Right ventricle myocardium superior (tissue), 1 donor: ENCODE measurements around the gene DDX4. TPM values are rescaled to one million over a fixed set of nuclear protein-coding genes. Genes with fewer than 3 reads are reported as not detected.

ENCODE experiments used
- ATAC-seq: fragments of 200-7000 bp; cut with Tn5 transposase; one replicate; pipeline ENCODE4 v1.9.1; 2020; ENCODE audit warnings: mild to moderate bottlenecking; ENCODE audit not compliant: poor library complexity
- DNase-seq: peaks from one replicate; pipeline ENCODE4 v3.0.0-alpha.2; 2020
- intact Hi-C: fragments of 100-400 bp; cut with DNase I; formaldehyde crosslinking; loops from one replicate; pipeline ENCODE4 v1.11.2; 2022
- total RNA-seq: library from RNA; stranded (reverse); fragmentation: NEBNext Ultra II Directional; extraction: Animal tissue kit (Norgen Biotek cat#: 25700); gene quantifications from one replicate; pipeline ENCODE4 v1.2.1, GENCODE V29; 2021
- donor health status: DM: no; HTN: yes; CAD: no; lungs with severe emphysema.

Gene DDX4
- total RNA-seq, 1 donor from 2014 or later: not detected

DNA sequence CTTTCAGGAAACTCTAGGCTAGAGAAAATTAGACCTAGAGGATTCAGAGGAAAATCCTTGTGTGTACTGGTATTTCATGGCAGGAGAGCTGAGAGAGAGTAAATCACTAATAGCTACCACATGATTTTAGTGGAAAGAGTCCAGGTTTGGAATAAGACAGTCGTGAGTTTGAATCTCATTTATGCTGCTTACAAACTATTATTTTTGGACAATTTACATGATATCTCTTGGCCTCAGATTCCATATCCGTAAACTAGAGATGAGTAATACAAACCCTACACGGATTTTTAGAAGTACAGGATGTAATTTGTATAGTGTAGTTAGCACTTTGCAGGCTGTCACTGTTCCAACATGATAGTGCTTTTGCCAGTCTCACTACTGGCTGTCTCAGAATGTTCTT is 116.0 kb downstream of the DDX4 start:
- intact Hi-C loops: no loop called here
- DNase-seq (no peak), ATAC-seq (no peak)

DNA sequence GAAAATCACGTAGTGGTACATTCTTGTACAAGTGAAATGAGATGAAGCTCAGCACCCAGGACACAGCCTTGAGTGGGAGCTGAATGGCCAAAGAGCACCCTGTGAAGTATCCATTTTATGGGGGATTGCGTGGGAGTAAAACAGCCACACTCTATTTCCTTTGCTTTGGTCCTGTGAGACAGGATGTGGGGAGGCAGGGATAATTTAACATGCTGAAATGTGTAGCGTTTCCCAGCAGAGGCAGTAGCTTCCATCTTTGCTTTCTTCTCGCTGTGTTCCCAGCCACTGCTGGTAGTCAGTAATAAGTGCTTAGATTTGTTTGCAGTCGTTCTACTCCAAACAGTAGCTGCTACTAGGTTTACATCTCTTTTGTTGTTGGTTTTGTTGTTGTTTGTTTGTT is 117.6 kb downstream of the DDX4 start:
- no peak for DNase-seq
- intact Hi-C loops: no loop called here
- no peak for ATAC-seq

DNA sequence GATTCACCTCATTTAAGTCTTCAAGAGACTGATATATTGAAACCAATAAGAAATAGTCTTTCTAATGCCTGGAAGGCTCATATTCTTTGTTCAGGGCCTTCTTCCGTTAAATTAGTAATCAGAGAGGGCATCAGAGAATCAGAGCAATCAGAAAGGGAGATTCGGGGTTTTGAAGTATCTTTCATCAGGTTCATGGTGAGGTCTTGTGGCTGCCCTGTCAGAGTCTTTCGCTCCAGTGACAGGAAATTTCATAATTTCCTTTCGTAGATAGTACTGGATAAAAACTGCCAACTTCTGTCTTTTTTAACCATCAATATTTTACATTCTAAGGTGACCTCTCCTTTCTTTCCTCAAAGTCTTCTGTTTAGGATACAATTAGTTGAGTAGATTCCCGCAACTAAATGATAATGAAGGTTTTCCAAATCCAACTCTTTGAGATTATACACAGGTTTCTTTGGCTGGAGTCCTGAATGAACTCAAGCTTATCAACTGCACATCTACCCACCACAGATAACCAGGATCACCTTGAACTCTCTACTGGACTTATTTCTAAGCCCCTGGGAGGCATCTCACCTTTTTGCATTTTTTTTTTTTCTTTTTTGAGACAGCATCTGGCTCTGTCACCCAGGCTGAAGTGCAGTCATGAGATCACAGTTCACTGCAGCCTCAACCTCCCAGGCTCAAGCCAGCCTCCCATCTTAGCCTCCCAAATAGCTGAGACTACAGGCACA is 118.8 kb downstream of the DDX4 start:
- intact Hi-C loops: no loop called here
- no peak for DNase-seq
- no peak for ATAC-seq

DNA sequence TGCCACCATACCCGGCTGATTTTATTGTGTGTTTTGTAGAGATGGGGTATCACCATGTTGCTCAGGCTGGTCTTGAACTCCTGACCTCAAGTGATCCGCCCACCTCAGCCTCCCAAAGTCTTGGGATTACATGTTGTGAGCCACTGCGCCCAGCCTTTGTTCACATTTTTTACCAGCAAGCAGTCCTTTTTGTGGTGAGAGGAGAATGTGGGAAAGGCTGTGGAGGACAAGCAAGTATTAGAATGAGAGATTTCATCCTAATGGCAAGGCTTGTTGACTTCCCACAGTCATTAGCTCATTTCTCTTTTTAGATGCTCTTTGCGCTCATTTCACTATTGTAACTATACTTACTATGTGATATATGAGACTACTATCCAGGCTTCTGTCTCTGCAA is 119.4 kb downstream of the DDX4 start:
- intact Hi-C loops: no loop called here
- ATAC-seq: no peak
- no peak for DNase-seq

DNA sequence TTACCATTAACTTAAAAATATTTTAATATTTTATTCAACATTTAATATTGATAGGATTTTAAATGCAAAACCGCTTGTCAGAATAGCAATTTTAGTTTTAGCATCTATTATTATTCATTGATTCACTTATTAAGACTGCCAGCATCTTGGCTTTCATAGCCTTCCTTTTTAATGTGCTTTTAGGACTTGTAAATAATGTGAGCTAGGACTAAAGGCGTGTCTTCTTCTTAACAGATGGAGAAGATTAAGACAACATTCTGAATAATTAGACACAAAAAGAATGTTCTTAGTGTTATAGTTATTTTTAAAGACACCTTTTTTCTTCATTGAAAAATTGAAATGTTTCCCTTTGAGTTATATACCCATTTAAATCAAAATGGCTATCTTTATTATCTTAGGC is 120.2 kb downstream of the DDX4 start:
- intact Hi-C loops: no loop called here
- ATAC-seq (no peak), DNase-seq (no peak)

- ATAC-seq: no peak
These were observed 122.4 kb downstream of the DDX4 start for GRCh38 chr5:55860288-55860687.

GRCh38 chr5:55860709-55861108 is 122.8 kb downstream of the DDX4 start:
- no peak for DNase-seq
- ATAC-seq: no peak
- intact Hi-C loops: no loop called here

More at GRCh38 chr5:55860288-55860687, 122.4 kb downstream of the DDX4 start:
- intact Hi-C loops: no loop called here
- no peak for DNase-seq

DNA sequence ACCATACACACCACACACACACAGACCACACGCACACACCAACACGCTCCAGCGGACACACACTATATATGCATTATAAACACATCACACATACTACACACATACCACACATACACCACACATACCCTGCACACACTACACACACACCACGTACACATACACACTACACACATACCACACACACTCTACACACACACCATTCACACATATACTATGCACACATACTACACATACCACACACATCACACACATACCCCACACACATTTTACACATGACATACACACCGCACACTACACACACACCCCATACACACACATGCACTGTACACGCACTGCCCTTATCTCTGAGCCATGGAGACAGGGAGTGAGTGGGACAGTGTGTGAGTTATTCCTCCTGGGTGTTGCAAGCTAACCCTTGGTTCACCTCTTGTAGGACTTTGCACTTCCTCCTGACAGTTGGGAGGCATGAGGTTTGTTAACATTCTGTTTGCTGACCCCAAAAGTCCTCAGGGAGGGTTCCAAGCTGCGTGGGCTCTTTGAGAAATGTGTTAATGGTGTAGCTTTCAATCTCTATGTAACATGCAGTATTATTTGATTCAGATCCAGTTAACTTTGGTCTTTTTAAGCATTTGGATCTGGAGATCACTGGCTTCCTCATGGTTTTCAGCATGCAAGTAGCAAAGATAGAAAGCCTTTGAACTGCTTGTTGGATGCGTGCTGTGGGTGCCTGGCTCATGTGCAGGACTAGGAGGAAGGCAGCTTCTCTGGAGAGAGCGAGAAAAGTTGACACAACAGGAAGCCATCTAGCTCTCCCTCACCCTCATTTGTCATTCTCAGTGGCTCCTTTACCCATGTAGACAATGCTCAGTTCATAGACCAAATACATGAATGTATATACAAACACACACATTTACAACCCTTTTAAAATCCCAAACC is 127.0 kb downstream of the DDX4 start:
- DNase-seq: no peak
- ATAC-seq: no peak
- intact Hi-C loops: no loop called here

DNA sequence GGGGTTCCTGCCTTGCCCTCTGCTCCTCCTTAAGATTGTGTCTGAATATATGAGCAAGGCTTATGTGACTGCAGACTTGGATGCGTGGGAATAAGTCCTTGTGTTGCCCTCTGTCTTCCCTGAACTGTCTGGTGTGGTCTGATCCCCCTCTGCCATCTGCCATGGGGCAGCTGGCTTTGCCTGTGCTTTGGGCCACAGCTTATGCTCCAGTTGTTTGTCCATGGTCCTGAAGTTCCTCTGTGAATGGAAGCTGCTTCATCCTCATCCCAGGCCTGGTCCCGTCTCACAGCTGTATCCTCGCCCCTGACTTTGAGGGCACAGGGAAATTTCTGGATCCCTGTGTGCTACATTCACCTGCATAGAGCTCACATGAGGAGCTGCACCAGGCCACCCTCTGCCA is 128.0 kb downstream of the DDX4 start:
- intact Hi-C loops: no loop called here
- no peak for ATAC-seq
- no peak for DNase-seq

DNA sequence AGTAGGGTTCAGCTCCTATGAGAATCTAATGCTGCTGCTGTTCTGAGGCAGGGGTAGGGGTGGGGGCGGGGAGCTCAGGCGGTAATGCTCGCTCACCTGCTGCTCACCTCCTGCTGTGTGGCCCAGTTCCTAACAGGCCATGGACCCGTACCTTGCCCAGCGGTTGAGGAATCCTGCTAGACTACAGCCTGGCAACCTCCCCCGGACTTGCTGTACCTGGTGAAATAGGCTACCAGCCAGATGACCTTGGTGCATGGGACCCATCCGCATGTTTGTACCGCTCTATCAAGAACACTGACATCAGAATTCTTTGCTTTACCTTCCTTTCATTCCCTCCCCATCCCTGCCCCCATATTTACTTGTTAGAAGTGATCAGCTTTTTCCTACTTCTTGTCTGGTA is 128.6 kb downstream of the DDX4 start:
- intact Hi-C loops: no loop called here
- DNase-seq (no peak), ATAC-seq (no peak)

Other genes starting within 250 kb of the DDX4 start
- gene PLPP1, start 203.1 kb upstream of the DDX4 start, total RNA-seq: 75.9 TPM
- 6.3 TPM for gene SLC38A9, start 25.7 kb upstream of the DDX4 start, total RNA-seq
- gene IL31RA, start 113.3 kb downstream of the DDX4 start, total RNA-seq: not detected